Tibial nerve (tissue), 3 donors: ENCODE data around the gene MGMT.

ENCODE experiments used
- POLR2A ChIP-seq, 2 donors: fragments of 450-650 bp; IDR thresholded peaks; one replicate each; pipeline ENCODE4 v1.6.1; 2017; ENCODE audit warnings: antibody characterized with exemption in 2 of 2, mild to moderate bottlenecking in 2 of 2, moderate library complexity in 2 of 2
- TF ChIP-seq, protein P1 (sequence below), 5 experiments: fragments of 200-600 bp in 3 of 5; fragments of 450-650 bp in 2 of 5; sonication (generic) in 3 of 5; IDR thresholded peaks; one replicate each; pipeline ENCODE4 v1.5.1; 2016 to 2019; ENCODE audit warnings: antibody characterized with exemption in 5 of 5, mild to moderate bottlenecking in 3 of 5, moderate library complexity in 2 of 5

GRCh38 chr10:129505500-129506075 lies 38.5 kb downstream of the MGMT start:
- TF ChIP-seq, protein P1, sequence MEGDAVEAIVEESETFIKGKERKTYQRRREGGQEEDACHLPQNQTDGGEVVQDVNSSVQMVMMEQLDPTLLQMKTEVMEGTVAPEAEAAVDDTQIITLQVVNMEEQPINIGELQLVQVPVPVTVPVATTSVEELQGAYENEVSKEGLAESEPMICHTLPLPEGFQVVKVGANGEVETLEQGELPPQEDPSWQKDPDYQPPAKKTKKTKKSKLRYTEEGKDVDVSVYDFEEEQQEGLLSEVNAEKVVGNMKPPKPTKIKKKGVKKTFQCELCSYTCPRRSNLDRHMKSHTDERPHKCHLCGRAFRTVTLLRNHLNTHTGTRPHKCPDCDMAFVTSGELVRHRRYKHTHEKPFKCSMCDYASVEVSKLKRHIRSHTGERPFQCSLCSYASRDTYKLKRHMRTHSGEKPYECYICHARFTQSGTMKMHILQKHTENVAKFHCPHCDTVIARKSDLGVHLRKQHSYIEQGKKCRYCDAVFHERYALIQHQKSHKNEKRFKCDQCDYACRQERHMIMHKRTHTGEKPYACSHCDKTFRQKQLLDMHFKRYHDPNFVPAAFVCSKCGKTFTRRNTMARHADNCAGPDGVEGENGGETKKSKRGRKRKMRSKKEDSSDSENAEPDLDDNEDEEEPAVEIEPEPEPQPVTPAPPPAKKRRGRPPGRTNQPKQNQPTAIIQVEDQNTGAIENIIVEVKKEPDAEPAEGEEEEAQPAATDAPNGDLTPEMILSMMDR (IDR thresholded peaks at IDR 0.05) = no peak
- TF ChIP-seq POLR2A (IDR thresholded peaks at IDR 0.05) = no peak
